Panc1 (cell line): ENCODE data around the gene SLC35F4. TPM values are rescaled to one million over a fixed set of nuclear protein-coding genes. Genes with fewer than 3 reads are reported as not detected.

Experiments
- ATAC-seq: fragments of 200-7000 bp; cut with Tn5 transposase; 2 replicates; pipeline ENCODE4 v1.9.1; 2020; ENCODE audit warnings: mild to moderate bottlenecking, moderate library complexity
- BruUV-seq: library from RNA; stranded (reverse); fragments of 400-500 nt; replicated peaks from 2 replicates; lab custom pipeline; 2021; lab: Mats Ljungman, UMichigan
- CTCF ChIA-PET: fragments of 300-600 bp; sonication (Branson Sonifier 250); formaldehyde crosslinking; loops from one replicate; lab custom pipeline; 2022; ENCODE audit warnings: antibody characterized with exemption; lab: Charles Lee
- POLR2A ChIA-PET: fragments of 300-600 bp; sonication (Branson Sonifier 250); formaldehyde crosslinking; loops from one replicate; lab custom pipeline; 2022; ENCODE audit warnings: antibody characterized with exemption; lab: Charles Lee
- DNase-seq: peaks from one replicate; pipeline ENCODE4 v3.0.0-alpha.2; 2010; ENCODE audit warnings: low read depth, low spot score
- H3K27ac ChIP-seq: 2 replicates; pipeline ENCODE4 v1.5.1; 2011; ENCODE audit warnings: mild to moderate bottlenecking, low read length, inconsistent platforms
- H3K27me3 ChIP-seq: fragments of 200-500 bp; sonication (Bioruptor generic); 2 replicates; pipeline ENCODE4 v1.6.0; 2014; ENCODE audit warnings: low read length, inconsistent platforms; ENCODE audit not compliant: control insufficient read depth, insufficient read depth
- H3K36me3 ChIP-seq: fragments of 200-500 bp; sonication (Bioruptor generic); 2 replicates; pipeline ENCODE4 v1.5.1; 2014; ENCODE audit warnings: inconsistent platforms, mild to moderate bottlenecking, low read length, moderate library complexity; ENCODE audit not compliant: control insufficient read depth, insufficient read depth
- H3K4me1 ChIP-seq: 2 replicates; pipeline ENCODE4 v1.5.1; 2011; ENCODE audit warnings: inconsistent platforms, mild to moderate bottlenecking, low read length, moderate library complexity; ENCODE audit not compliant: control insufficient read depth, insufficient read depth
- H3K4me3 ChIP-seq, 2 experiments: 2 replicates each; pipeline ENCODE4 v1.5.1; 2011 to 2012; ENCODE audit warnings: low read depth in 2 of 2, low read length in 2 of 2, mild to moderate bottlenecking in 2 of 2, inconsistent platforms in 1 of 2, moderate library complexity in 1 of 2
- H3K9me3 ChIP-seq: fragments of 200-500 bp; sonication (Bioruptor generic); 2 replicates; pipeline ENCODE4 v1.5.1; 2014; ENCODE audit warnings: low read depth, mild to moderate bottlenecking, inconsistent platforms, low read length, moderate library complexity; ENCODE audit not compliant: control insufficient read depth, insufficient read depth
- POLR2AphosphoS5 ChIP-seq: IDR thresholded peaks from 2 replicates; pipeline ENCODE4 v1.6.1; 2012; ENCODE audit warnings: mild to moderate bottlenecking, low read depth, low read length, moderate library complexity
- SIN3A ChIP-seq: IDR thresholded peaks from 2 replicates; pipeline ENCODE4 v1.6.1; 2012; ENCODE audit warnings: low read depth, mild to moderate bottlenecking, low read length, moderate library complexity, borderline replicate concordance; ENCODE audit not compliant: insufficient read depth
- TCF7L2 ChIP-seq: IDR thresholded peaks from 2 replicates; pipeline ENCODE4 v1.6.1; 2011; ENCODE audit warnings: mild to moderate bottlenecking, low read depth, low read length, inconsistent platforms
- in situ Hi-C: cut with HindIII; loops from 2 replicates; pipeline ENCODE4 v1.10.0; 2016; ENCODE audit warnings: low sequenced_read_pairs, low pct_unique_long_range_greater_than_20kb
- intact Hi-C: fragments of 100-400 bp; cut with micrococcal nuclease; formaldehyde crosslinking; loops from one replicate; pipeline ENCODE4 v1.10.0; 2022; ENCODE audit not compliant: unreplicated experiment
- total RNA-seq: library from RNA; stranded (reverse); gene quantifications from one replicate; pipeline ENCODE4 v1.2.1, GENCODE V29; 2021; ENCODE audit not compliant: unreplicated experiment
- TF ChIP-seq, protein P1 (sequence below): fragments of 450-650 bp; IDR thresholded peaks from 2 replicates; pipeline ENCODE4 v1.5.1; 2017; ENCODE audit warnings: mild to moderate bottlenecking
- TF ChIP-seq, protein P2 (sequence below), 2 experiments: IDR thresholded peaks; 2 replicates each; pipeline ENCODE4 v1.6.1; 2011 to 2012; ENCODE audit warnings: low read depth in 2 of 2, control low read depth in 1 of 2, low read length in 1 of 2, mild to moderate bottlenecking in 1 of 2, moderate library complexity in 1 of 2; ENCODE audit not compliant: insufficient read depth in 1 of 2

Gene SLC35F4
- total RNA-seq, 1 experiment from 2014 or later: not detected

- Histone ChIP-seq H3K36me3 (no peaks in the 10 kb centered on the region), H3K9me3 (no peaks in the 10 kb centered on the region), H3K27ac (no peak overlapping the region), H3K4me3 (no peak overlapping the region), H3K27me3 (no peaks in the 10 kb centered on the region), H3K4me1 (no peaks in the 10 kb centered on the region)
- ChIA-PET CTCF (no interaction called here), POLR2A (no interaction called here)
- in situ Hi-C loops: no loop called here
- no peak for TF ChIP-seq TCF7L2
- no TSS peak for BruUV-seq
- ATAC-seq (no peak), DNase-seq (no peak)
- intact Hi-C loops: no loop called here
These were observed 105.0 kb downstream of the SLC35F4 start for GRCh38 chr14:57760896-57761295.

GRCh38 chr14:57755018-57755521 lies 110.8 kb downstream of the SLC35F4 start:
- Histone ChIP-seq H3K4me3 (no peak overlapping the region), H3K36me3 (no peaks in the 10 kb centered on the region), H3K27ac (no peak overlapping the region; the same call in 1 of the 2 replicates), H3K4me1 (no peaks in the 10 kb centered on the region), H3K27me3 (no peaks in the 10 kb centered on the region), H3K9me3 (no peaks in the 10 kb centered on the region)
- DNase-seq: no peak
- intact Hi-C loops (no loop called here), in situ Hi-C loops (no loop called here)
- CTCF ChIA-PET: no interaction called here
- POLR2A ChIA-PET: no interaction called here
- no TSS peak for BruUV-seq
- no peak for ATAC-seq
- TF ChIP-seq TCF7L2 (no peak), POLR2AphosphoS5 (no peak), SIN3A (no peak)
- TF ChIP-seq, protein P1, sequence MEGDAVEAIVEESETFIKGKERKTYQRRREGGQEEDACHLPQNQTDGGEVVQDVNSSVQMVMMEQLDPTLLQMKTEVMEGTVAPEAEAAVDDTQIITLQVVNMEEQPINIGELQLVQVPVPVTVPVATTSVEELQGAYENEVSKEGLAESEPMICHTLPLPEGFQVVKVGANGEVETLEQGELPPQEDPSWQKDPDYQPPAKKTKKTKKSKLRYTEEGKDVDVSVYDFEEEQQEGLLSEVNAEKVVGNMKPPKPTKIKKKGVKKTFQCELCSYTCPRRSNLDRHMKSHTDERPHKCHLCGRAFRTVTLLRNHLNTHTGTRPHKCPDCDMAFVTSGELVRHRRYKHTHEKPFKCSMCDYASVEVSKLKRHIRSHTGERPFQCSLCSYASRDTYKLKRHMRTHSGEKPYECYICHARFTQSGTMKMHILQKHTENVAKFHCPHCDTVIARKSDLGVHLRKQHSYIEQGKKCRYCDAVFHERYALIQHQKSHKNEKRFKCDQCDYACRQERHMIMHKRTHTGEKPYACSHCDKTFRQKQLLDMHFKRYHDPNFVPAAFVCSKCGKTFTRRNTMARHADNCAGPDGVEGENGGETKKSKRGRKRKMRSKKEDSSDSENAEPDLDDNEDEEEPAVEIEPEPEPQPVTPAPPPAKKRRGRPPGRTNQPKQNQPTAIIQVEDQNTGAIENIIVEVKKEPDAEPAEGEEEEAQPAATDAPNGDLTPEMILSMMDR: no peak
- TF ChIP-seq, protein P2, sequence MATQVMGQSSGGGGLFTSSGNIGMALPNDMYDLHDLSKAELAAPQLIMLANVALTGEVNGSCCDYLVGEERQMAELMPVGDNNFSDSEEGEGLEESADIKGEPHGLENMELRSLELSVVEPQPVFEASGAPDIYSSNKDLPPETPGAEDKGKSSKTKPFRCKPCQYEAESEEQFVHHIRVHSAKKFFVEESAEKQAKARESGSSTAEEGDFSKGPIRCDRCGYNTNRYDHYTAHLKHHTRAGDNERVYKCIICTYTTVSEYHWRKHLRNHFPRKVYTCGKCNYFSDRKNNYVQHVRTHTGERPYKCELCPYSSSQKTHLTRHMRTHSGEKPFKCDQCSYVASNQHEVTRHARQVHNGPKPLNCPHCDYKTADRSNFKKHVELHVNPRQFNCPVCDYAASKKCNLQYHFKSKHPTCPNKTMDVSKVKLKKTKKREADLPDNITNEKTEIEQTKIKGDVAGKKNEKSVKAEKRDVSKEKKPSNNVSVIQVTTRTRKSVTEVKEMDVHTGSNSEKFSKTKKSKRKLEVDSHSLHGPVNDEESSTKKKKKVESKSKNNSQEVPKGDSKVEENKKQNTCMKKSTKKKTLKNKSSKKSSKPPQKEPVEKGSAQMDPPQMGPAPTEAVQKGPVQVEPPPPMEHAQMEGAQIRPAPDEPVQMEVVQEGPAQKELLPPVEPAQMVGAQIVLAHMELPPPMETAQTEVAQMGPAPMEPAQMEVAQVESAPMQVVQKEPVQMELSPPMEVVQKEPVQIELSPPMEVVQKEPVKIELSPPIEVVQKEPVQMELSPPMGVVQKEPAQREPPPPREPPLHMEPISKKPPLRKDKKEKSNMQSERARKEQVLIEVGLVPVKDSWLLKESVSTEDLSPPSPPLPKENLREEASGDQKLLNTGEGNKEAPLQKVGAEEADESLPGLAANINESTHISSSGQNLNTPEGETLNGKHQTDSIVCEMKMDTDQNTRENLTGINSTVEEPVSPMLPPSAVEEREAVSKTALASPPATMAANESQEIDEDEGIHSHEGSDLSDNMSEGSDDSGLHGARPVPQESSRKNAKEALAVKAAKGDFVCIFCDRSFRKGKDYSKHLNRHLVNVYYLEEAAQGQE (IDR thresholded peaks at IDR 0.05; ENCODE audit: insufficient read depth in 1 of 2, low read depth in 2 of 2, low read length in 1 of 2): no peak

DNA sequence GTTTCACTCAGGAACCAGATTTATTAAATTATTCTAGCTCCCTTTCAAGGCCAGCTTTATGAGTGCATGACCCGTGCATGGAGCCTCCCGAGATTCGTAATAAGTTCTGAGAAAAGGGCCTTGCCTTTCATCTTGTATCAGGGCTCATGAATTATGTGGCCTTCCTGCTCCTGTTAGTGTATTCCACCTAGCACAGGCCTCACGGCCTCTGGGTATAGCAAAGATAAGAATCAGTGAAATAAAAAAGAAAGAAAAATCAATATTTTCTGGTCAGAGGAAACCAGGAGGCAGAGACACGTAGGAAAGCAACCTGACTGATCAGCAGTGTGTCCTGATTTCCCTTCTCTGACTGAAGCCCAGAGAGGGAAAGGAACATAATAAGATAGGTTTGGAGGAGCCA lies 111.4 kb downstream of the SLC35F4 start:
- intact Hi-C loops: no loop called here
- Histone ChIP-seq H3K4me1 (no peaks in the 10 kb centered on the region), H3K27me3 (no peaks in the 10 kb centered on the region), H3K9me3 (no peaks in the 10 kb centered on the region), H3K4me3 (no peak overlapping the region), H3K27ac (peak overlapping the region; percentile 13; the same call in 1 of the 2 replicates), H3K36me3 (no peaks in the 10 kb centered on the region)
- ChIA-PET CTCF (no interaction called here), POLR2A (no interaction called here)
- ATAC-seq (no peak), DNase-seq (no peak)
- TF ChIP-seq, protein P2 (IDR thresholded peaks at IDR 0.05; ENCODE audit: insufficient read depth in 1 of 2, low read depth in 2 of 2, low read length in 1 of 2): no peak
- TF ChIP-seq TCF7L2: peak; percentile 49; the same call in 1 of the 2 replicates
- no TSS peak for BruUV-seq
- in situ Hi-C loops: no loop called here
